Measurements from ENCODE around the gene RGS9. TPM values are rescaled to one million over a fixed set of nuclear protein-coding genes. Genes with fewer than 3 reads are reported as not detected.

Gene RGS9
- total and polyA plus RNA-seq, 2 experiments from 2014 or later = 12.8 to 29.6 TPM

DNA sequence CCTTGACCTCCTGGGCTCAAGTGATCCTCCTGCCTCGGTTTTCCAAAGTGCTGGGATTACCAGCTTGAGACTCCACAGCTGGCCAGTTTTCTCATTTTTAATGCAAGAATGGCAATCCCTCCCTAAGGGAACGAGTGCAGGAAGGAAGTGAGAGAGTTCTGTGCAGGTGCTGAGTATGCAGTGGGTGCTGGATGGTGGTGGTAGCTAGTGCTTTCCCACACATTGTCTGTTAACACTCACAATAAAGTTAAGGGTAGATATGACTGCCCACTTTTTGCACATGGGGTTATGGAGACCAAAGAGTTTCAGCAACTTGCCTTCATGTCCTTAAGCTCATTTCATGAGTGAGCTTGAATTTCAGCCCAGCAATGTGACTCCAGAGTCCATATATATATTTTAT lies 18.5 kb downstream of the RGS9 start:
- TF ChIP-seq NANOG (IDR thresholded peaks at IDR 0.05; ENCODE audit: borderline replicate concordance) (no peak), ZNF114 (CRISPR knock-in tag; IDR thresholded peaks at IDR 0.05) (no peak)
- TF ChIP-seq, protein P1, sequence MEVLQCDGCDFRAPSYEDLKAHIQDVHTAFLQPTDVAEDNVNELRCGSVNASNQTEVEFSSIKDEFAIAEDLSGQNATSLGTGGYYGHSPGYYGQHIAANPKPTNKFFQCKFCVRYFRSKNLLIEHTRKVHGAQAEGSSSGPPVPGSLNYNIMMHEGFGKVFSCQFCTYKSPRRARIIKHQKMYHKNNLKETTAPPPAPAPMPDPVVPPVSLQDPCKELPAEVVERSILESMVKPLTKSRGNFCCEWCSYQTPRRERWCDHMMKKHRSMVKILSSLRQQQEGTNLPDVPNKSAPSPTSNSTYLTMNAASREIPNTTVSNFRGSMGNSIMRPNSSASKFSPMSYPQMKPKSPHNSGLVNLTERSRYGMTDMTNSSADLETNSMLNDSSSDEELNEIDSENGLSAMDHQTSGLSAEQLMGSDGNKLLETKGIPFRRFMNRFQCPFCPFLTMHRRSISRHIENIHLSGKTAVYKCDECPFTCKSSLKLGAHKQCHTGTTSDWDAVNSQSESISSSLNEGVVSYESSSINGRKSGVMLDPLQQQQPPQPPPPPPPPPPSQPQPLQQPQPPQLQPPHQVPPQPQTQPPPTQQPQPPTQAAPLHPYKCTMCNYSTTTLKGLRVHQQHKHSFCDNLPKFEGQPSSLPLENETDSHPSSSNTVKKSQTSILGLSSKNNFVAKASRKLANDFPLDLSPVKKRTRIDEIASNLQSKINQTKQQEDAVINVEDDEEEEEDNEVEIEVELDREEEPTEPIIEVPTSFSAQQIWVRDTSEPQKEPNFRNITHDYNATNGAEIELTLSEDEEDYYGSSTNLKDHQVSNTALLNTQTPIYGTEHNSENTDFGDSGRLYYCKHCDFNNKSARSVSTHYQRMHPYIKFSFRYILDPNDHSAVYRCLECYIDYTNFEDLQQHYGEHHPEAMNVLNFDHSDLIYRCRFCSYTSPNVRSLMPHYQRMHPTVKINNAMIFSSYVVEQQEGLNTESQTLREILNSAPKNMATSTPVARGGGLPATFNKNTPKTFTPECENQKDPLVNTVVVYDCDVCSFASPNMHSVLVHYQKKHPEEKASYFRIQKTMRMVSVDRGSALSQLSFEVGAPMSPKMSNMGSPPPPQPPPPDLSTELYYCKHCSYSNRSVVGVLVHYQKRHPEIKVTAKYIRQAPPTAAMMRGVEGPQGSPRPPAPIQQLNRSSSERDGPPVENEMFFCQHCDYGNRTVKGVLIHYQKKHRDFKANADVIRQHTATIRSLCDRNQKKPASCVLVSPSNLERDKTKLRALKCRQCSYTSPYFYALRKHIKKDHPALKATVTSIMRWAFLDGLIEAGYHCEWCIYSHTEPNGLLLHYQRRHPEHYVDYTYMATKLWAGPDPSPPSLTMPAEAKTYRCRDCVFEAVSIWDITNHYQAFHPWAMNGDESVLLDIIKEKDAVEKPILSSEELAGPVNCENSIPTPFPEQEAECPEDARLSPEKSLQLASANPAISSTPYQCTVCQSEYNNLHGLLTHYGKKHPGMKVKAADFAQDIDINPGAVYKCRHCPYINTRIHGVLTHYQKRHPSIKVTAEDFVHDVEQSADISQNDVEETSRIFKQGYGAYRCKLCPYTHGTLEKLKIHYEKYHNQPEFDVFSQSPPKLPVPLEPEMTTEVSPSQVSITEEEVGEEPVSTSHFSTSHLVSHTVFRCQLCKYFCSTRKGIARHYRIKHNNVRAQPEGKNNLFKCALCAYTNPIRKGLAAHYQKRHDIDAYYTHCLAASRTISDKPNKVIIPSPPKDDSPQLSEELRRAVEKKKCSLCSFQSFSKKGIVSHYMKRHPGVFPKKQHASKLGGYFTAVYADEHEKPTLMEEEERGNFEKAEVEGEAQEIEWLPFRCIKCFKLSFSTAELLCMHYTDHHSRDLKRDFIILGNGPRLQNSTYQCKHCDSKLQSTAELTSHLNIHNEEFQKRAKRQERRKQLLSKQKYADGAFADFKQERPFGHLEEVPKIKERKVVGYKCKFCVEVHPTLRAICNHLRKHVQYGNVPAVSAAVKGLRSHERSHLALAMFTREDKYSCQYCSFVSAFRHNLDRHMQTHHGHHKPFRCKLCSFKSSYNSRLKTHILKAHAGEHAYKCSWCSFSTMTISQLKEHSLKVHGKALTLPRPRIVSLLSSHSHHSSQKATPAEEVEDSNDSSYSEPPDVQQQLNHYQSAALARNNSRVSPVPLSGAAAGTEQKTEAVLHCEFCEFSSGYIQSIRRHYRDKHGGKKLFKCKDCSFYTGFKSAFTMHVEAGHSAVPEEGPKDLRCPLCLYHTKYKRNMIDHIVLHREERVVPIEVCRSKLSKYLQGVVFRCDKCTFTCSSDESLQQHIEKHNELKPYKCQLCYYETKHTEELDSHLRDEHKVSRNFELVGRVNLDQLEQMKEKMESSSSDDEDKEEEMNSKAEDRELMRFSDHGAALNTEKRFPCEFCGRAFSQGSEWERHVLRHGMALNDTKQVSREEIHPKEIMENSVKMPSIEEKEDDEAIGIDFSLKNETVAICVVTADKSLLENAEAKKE (CRISPR knock-in tag; IDR thresholded peaks at IDR 0.05) = no peak
- Histone ChIP-seq H3K9me2 (ENCODE audit: insufficient read depth) (no peaks in the 10 kb centered on the region), H4K20me1 (replicated peaks; ENCODE audit: insufficient read depth) (no peaks in the 10 kb centered on the region), H3K36me3 (ENCODE audit: insufficient read depth) (no peaks in the 10 kb centered on the region), H2AFZ (no peak overlapping the region), H3K4me3 (no peak overlapping the region), H3K4me2 (no peak overlapping the region), H3K27me3 (ENCODE audit: insufficient read depth) (no peaks in the 10 kb centered on the region), H3K4me1 (ENCODE audit: insufficient read depth) (peaks cover 2% of the 10 kb centered on the region; the same call in 1 of the 2 replicates), H3F3A (replicated peaks; ENCODE audit: low read depth) (no peaks in the 10 kb centered on the region), H3K27ac (ENCODE audit: low read depth) (no peak overlapping the region), H3K79me2 (replicated peaks; ENCODE audit: insufficient read depth) (no peaks in the 10 kb centered on the region)
- no peaks in the 10 kb centered on the region for H3K9me3 Mint-ChIP-seq
- H3K27ac Mint-ChIP-seq = no peak overlapping the region
- no peak for ATAC-seq
- no peak for DNase-seq (ENCODE audit: low spot score)
- no peak overlapping the region for H3K4me3 Mint-ChIP-seq
- no peaks in the 10 kb centered on the region; the same call in 2 of the 3 replicates for H3K36me3 Mint-ChIP-seq (ENCODE audit: low read depth)
- peaks cover 14% of the 10 kb centered on the region for H3K4me1 Mint-ChIP-seq
- H3K27me3 Mint-ChIP-seq (ENCODE audit: insufficient read depth, low read depth, poor library complexity) = no peaks in the 10 kb centered on the region

DNA sequence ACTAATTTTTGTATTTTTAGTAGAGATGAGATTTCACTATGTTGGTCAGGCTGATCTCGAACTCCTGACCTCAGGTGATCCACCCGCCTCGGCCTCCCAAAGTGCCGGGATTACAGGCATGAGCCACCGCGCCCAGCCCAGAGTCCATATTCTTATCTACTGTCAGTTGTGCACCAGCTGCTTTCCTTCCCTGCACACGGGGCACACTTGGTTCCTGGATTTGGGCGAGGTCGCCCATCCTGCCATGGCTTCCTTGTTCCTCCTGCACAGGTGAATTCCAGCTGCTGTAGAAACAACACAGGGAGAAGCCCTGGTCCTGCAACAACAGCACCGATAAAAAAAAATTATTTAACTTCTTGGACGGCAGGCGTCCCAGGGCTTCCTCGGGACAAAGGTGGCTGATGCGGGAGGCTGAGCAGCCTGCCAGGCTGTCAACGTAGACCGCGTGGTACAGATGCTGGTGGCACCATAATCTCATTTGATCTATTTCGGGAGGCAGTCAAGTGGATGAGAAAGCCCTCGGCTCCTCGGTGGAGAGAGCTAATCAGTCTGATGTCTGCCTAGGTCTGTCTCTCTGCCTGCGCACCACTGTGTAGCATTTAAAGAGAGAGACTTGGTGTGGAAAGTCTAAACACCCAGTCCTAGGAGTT lies 19.1 kb downstream of the RGS9 start:
- H3K9me2 ChIP-seq (ENCODE audit: insufficient read depth) = no peaks in the 10 kb centered on the region
- no peaks in the 10 kb centered on the region for H3K9me3 Mint-ChIP-seq
- no peak overlapping the region for H3K4me3 ChIP-seq
- H3K27me3 Mint-ChIP-seq (ENCODE audit: insufficient read depth, low read depth, poor library complexity) = no peaks in the 10 kb centered on the region
- no peak overlapping the region for H3K27ac Mint-ChIP-seq
- DNase-seq (ENCODE audit: low spot score) (no peak), ATAC-seq (no peak)
- H3K27me3 ChIP-seq (ENCODE audit: insufficient read depth) = no peaks in the 10 kb centered on the region
- no peaks in the 10 kb centered on the region; the same call in 2 of the 3 replicates for H3K36me3 Mint-ChIP-seq (ENCODE audit: low read depth)
- H3F3A ChIP-seq (replicated peaks; ENCODE audit: low read depth) = no peaks in the 10 kb centered on the region
- H2AFZ ChIP-seq = no peak overlapping the region
- no peak overlapping the region for H3K27ac ChIP-seq (ENCODE audit: low read depth)
- TF ChIP-seq STAT1 (IDR thresholded peaks at IDR 0.05; ENCODE audit: unreplicated experiment) = no peak
- TF ChIP-seq NANOG (IDR thresholded peaks at IDR 0.05; ENCODE audit: borderline replicate concordance) = no peak
- TF ChIP-seq, protein P2, sequence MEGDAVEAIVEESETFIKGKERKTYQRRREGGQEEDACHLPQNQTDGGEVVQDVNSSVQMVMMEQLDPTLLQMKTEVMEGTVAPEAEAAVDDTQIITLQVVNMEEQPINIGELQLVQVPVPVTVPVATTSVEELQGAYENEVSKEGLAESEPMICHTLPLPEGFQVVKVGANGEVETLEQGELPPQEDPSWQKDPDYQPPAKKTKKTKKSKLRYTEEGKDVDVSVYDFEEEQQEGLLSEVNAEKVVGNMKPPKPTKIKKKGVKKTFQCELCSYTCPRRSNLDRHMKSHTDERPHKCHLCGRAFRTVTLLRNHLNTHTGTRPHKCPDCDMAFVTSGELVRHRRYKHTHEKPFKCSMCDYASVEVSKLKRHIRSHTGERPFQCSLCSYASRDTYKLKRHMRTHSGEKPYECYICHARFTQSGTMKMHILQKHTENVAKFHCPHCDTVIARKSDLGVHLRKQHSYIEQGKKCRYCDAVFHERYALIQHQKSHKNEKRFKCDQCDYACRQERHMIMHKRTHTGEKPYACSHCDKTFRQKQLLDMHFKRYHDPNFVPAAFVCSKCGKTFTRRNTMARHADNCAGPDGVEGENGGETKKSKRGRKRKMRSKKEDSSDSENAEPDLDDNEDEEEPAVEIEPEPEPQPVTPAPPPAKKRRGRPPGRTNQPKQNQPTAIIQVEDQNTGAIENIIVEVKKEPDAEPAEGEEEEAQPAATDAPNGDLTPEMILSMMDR (conservative IDR thresholded peaks at IDR 0.05; ENCODE audit: low read depth in 2 of 2) = no peak
- TF ChIP-seq JUNB (IDR thresholded peaks at IDR 0.05; ENCODE audit: unreplicated experiment) = no peak
- TF ChIP-seq CREB1 (CRISPR knock-in tag; IDR thresholded peaks at IDR 0.05; ENCODE audit: low read depth) = no peak
- no peak for TF ChIP-seq EZH2 (IDR thresholded peaks at IDR 0.05; ENCODE audit: low read depth, unreplicated experiment)
- TF ChIP-seq, protein P3, sequence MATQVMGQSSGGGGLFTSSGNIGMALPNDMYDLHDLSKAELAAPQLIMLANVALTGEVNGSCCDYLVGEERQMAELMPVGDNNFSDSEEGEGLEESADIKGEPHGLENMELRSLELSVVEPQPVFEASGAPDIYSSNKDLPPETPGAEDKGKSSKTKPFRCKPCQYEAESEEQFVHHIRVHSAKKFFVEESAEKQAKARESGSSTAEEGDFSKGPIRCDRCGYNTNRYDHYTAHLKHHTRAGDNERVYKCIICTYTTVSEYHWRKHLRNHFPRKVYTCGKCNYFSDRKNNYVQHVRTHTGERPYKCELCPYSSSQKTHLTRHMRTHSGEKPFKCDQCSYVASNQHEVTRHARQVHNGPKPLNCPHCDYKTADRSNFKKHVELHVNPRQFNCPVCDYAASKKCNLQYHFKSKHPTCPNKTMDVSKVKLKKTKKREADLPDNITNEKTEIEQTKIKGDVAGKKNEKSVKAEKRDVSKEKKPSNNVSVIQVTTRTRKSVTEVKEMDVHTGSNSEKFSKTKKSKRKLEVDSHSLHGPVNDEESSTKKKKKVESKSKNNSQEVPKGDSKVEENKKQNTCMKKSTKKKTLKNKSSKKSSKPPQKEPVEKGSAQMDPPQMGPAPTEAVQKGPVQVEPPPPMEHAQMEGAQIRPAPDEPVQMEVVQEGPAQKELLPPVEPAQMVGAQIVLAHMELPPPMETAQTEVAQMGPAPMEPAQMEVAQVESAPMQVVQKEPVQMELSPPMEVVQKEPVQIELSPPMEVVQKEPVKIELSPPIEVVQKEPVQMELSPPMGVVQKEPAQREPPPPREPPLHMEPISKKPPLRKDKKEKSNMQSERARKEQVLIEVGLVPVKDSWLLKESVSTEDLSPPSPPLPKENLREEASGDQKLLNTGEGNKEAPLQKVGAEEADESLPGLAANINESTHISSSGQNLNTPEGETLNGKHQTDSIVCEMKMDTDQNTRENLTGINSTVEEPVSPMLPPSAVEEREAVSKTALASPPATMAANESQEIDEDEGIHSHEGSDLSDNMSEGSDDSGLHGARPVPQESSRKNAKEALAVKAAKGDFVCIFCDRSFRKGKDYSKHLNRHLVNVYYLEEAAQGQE (IDR thresholded peaks at IDR 0.05; ENCODE audit: unreplicated experiment) = no peak
- no peaks in the 10 kb centered on the region for H3K79me2 ChIP-seq (replicated peaks; ENCODE audit: insufficient read depth)
- no peaks in the 10 kb centered on the region for H4K20me1 ChIP-seq (replicated peaks; ENCODE audit: insufficient read depth)
- H3K4me1 Mint-ChIP-seq = peaks cover 19% of the 10 kb centered on the region
- no peak overlapping the region for H3K4me3 Mint-ChIP-seq
- H3K36me3 ChIP-seq (ENCODE audit: insufficient read depth) = no peaks in the 10 kb centered on the region
- H3K4me2 ChIP-seq = no peak overlapping the region
- peaks cover 8% of the 10 kb centered on the region; the same call in 1 of the 2 replicates for H3K4me1 ChIP-seq (ENCODE audit: insufficient read depth)
